Measurements from ENCODE around the gene ISL2. TPM values are rescaled to one million over a fixed set of nuclear protein-coding genes. Genes with fewer than 3 reads are reported as not detected.
A peak's percentile ranks its signal among the peaks of the same experiment; 100 is the strongest.

The ISL2 gene
- total and polyA plus RNA-seq, 2 of the 13 experiments (the other 11 are each of a cell fraction or from before 2014, with no cell fraction given): 4.3 to 5.1 TPM

DNA sequence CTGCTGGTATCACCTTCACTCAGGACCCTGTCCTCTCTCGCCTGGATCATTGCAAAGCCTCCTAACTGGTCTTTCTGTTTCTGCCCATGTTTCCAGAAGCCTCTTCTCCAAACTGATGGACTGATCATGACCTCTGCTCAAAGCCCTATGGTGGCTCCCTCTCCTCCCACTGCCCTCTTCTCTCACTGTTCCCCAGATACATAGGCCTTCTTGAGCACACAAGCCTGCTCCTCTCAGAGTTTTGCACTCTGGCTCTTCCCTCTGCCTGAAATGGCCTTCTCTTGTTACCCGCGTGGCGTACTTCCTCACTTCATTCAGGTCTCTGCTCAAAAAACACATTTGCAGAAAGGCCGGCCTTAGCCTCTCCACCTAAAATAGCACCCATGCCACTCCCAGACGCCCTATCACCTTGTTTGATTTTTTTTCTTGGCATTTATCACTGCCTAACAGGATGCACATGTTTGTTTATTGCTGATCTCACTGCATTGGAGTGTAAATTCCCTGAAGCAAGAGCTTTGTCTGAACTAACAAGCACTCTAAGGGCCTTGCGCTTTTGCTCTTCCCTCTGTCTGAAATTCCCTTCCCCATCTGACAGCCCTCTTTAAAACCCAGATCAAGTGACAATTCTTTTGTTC is 23.9 kb upstream of the ISL2 start:
- TSS peak; percentile 83 for BruUV-seq (replicated peaks)
- peaks cover 34% of the 10 kb centered on the region for H3K79me2 ChIP-seq (ENCODE audit: insufficient read depth, low read length)
- peaks cover 30% of the 10 kb centered on the region for H4K20me1 ChIP-seq (ENCODE audit: insufficient read depth, low read length)
- FAIRE-seq (no peak), DNase-seq (ENCODE audit: low spot score) (peak; percentile 75), ATAC-seq (peak; percentile 13)
- peak overlapping the region; percentile 30 for H3K27ac ChIP-seq (ENCODE audit: extremely low read length, insufficient read depth, low read length)
- H2AFZ ChIP-seq (ENCODE audit: low read length): peak overlapping the region; percentile 16
- H3K4me1 ChIP-seq (ENCODE audit: insufficient read depth, low read length): peaks cover 54% of the 10 kb centered on the region
- H3K4me3 ChIP-seq (replicated peaks in 1 of 3; ENCODE audit: insufficient read depth in 1 of 3, low read depth in 2 of 3, low read length in 3 of 3): peak overlapping the region; percentile 9 to 55 (median 32); a peak in 5 of 6 replicates
- ChIA-PET POLR2A (interaction anchor here (0.7 to 5.9 kb wide), 4 partner anchors 11 to 33 kb away, joined by 3 to 132 read pairs (median 12); partner anchors contain the start of gene ISL2), CTCF (ENCODE audit: low intra/inter-chr PET ratio, low total read pairs) (no interaction called here)
- 9% methylated on average over 7 of the region's 7 CpGs for WGBS (ENCODE audit: low lambda C conversion rate)
- H3K9ac ChIP-seq (ENCODE audit: insufficient read depth, low read depth, low read length): peak overlapping the region; percentile 49
- in situ Hi-C loops (cut with HindIII; ENCODE audit: extremely low pct_ligation_motif_present, low pct_unique_long_range_greater_than_20kb): no loop called here
- no peaks in the 10 kb centered on the region for H3K9me3 ChIP-seq (ENCODE audit: low read length)
- H3K4me2 ChIP-seq (ENCODE audit: low read depth, low read length): peak overlapping the region; percentile 89
- H3K27me3 ChIP-seq (ENCODE audit: control insufficient read depth in 1 of 2, insufficient read depth in 2 of 2, low read length in 2 of 2): no peaks in the 10 kb centered on the region; a peak in 1 of 5 replicates
- intact Hi-C loops (cut with micrococcal nuclease; ENCODE audit: unreplicated experiment): no loop called here
- H3K36me3 ChIP-seq (replicated peaks in 1 of 2; ENCODE audit: control insufficient read depth in 1 of 2, insufficient read depth in 2 of 2, low read length in 2 of 2): no peaks in the 10 kb centered on the region
- TF ChIP-seq PBX3 (CRISPR knock-in tag; IDR thresholded peaks at IDR 0.05; ENCODE audit: borderline replicate concordance) (no peak), ONECUT2 (CRISPR knock-in tag; IDR thresholded peaks at IDR 0.05) (no peak), ETV5 (CRISPR knock-in tag; IDR thresholded peaks at IDR 0.05; ENCODE audit: borderline replicate concordance) (peak; percentile 77; the same call in 1 of the 2 replicates), ZNF326 (CRISPR knock-in tag; IDR thresholded peaks at IDR 0.05; ENCODE audit: borderline replicate concordance) (no peak), IKZF5 (CRISPR knock-in tag; IDR thresholded peaks at IDR 0.05) (no peak), ZNF24 (IDR thresholded peaks at IDR 0.05) (no peak), PHF20 (CRISPR knock-in tag; IDR thresholded peaks at IDR 0.05) (no peak), ZNF724P (CRISPR knock-in tag; IDR thresholded peaks at IDR 0.05; ENCODE audit: borderline replicate concordance) (no peak), NFAT5 (CRISPR knock-in tag; IDR thresholded peaks at IDR 0.05) (no peak), CBFB (CRISPR knock-in tag; IDR thresholded peaks at IDR 0.05) (no peak), NAIF1 (CRISPR knock-in tag; IDR thresholded peaks at IDR 0.05; ENCODE audit: borderline replicate concordance) (no peak)
- TF ChIP-seq, protein P1, sequence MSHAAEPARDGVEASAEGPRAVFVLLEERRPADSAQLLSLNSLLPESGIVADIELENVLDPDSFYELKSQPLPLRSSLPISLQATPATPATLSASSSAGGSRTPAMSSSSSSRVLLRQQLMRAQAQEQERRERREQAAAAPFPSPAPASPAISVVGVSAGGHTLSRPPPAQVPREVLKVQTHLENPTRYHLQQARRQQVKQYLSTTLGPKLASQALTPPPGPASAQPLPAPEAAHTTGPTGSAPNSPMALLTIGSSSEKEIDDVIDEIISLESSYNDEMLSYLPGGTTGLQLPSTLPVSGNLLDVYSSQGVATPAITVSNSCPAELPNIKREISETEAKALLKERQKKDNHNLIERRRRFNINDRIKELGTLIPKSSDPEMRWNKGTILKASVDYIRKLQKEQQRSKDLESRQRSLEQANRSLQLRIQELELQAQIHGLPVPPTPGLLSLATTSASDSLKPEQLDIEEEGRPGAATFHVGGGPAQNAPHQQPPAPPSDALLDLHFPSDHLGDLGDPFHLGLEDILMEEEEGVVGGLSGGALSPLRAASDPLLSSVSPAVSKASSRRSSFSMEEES (CRISPR knock-in tag; IDR thresholded peaks at IDR 0.05): no peak
- TF ChIP-seq, protein P2, sequence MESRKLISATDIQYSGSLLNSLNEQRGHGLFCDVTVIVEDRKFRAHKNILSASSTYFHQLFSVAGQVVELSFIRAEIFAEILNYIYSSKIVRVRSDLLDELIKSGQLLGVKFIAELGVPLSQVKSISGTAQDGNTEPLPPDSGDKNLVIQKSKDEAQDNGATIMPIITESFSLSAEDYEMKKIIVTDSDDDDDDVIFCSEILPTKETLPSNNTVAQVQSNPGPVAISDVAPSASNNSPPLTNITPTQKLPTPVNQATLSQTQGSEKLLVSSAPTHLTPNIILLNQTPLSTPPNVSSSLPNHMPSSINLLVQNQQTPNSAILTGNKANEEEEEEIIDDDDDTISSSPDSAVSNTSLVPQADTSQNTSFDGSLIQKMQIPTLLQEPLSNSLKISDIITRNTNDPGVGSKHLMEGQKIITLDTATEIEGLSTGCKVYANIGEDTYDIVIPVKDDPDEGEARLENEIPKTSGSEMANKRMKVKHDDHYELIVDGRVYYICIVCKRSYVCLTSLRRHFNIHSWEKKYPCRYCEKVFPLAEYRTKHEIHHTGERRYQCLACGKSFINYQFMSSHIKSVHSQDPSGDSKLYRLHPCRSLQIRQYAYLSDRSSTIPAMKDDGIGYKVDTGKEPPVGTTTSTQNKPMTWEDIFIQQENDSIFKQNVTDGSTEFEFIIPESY (CRISPR knock-in tag; IDR thresholded peaks at IDR 0.05): no peak
